ENCODE data around the gene SBK2. TPM values are rescaled to one million over a fixed set of nuclear protein-coding genes. Genes with fewer than 3 reads are reported as not detected.

The SBK2 gene
- total and polyA plus RNA-seq, 2 experiments from 2014 or later: 1.1 to 2.0 TPM

DNA sequence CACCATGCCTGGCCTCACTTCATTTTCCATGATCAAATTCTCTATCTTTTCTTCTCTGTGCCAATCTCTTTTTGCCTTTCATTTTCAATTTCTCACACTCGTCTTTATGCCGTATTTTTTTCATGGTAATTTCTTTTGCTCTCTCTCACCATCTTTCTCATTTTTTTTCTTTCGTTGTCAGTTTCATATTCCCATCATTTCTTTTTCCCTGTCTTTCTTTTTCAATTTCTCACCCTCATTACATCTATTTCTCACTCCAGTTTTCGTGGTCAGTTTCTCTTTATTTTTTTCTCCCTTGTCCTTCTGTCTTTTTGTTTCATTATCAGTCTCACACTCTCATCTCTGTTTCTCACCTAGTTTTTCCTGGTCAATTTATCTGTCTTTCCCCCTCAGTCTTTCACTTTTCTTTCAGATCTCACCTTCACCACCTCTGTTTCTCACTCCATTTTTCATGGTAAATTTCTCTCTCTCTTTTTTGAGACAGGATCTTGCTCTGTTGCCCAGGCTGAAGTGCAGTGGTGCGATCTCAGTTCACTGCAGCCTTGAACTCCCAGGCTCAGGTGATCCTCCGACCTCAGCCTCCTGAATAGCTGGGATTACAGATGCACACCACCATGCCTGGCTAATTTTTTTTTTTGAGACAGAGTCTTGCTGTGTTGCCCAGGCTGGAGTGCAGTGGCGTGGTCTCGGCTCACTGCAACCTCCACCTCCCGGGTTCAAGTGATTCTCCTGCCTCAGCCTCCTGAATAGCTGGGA is 34.6 kb downstream of the SBK2 start (continued):
- no peak for TF ChIP-seq CTCF (conservative IDR thresholded peaks at IDR 0.05; ENCODE audit: low read depth in 2 of 2)

GRCh38 chr19:55500368-55500952 is 36.5 kb downstream of the SBK2 start:
- H3K4me3 Mint-ChIP-seq: no peak overlapping the region
- Histone ChIP-seq H3K4me2 (no peak overlapping the region), H3K9me2 (ENCODE audit: insufficient read depth) (no peaks in the 10 kb centered on the region), H3K79me2 (replicated peaks; ENCODE audit: insufficient read depth) (no peaks in the 10 kb centered on the region), H3K27me3 (ENCODE audit: insufficient read depth) (peaks cover 32% of the 10 kb centered on the region), H4K20me1 (replicated peaks; ENCODE audit: insufficient read depth) (no peaks in the 10 kb centered on the region), H3K36me3 (ENCODE audit: insufficient read depth) (no peaks in the 10 kb centered on the region), H2AFZ (no peak overlapping the region), H3K4me3 (no peak overlapping the region), H3F3A (replicated peaks; ENCODE audit: low read depth) (no peaks in the 10 kb centered on the region), H3K4me1 (ENCODE audit: insufficient read depth) (peaks cover 9% of the 10 kb centered on the region; the same call in 1 of the 2 replicates), H3K27ac (ENCODE audit: low read depth) (no peak overlapping the region)
- peaks cover 32% of the 10 kb centered on the region for H3K27me3 Mint-ChIP-seq (ENCODE audit: insufficient read depth, low read depth, poor library complexity)
- peaks cover 21% of the 10 kb centered on the region for H3K9me3 Mint-ChIP-seq
- peaks cover 15% of the 10 kb centered on the region for H3K36me3 Mint-ChIP-seq (ENCODE audit: low read depth)
- peaks cover 10% of the 10 kb centered on the region for H3K4me1 Mint-ChIP-seq
- no peak overlapping the region for H3K27ac Mint-ChIP-seq
- ATAC-seq (no peak), DNase-seq (ENCODE audit: low spot score) (no peak)
- TF ChIP-seq CREB1 (CRISPR knock-in tag; IDR thresholded peaks at IDR 0.05; ENCODE audit: low read depth) (no peak), ETS1 (IDR thresholded peaks at IDR 0.05) (no peak), CTCF (conservative IDR thresholded peaks at IDR 0.05; ENCODE audit: low read depth in 2 of 2) (no peak), REST (IDR thresholded peaks at IDR 0.05; ENCODE audit: unreplicated experiment) (no peak), NANOG (IDR thresholded peaks at IDR 0.05; ENCODE audit: borderline replicate concordance) (no peak), STAT1 (IDR thresholded peaks at IDR 0.05; ENCODE audit: unreplicated experiment) (no peak), JUNB (IDR thresholded peaks at IDR 0.05; ENCODE audit: unreplicated experiment) (no peak), ZNF462 (CRISPR knock-in tag; IDR thresholded peaks at IDR 0.05) (no peak)
